NCI-H146 treated with DMSO at 0.1 percent for 48 hours (cell line): ENCODE measurements around the gene NRG2.

Source experiments
- DNase-seq: peaks from one replicate; lab custom pipeline; 2025; ENCODE audit not compliant: unreplicated experiment; lab: John Stamatoyannopoulos, UW

NRG2 gene

GRCh38 chr5:139863855-139864558 lies 179.1 kb downstream of the NRG2 start:
- DNase-seq: no peak

GRCh38 chr5:139863361-139863760 lies 179.7 kb downstream of the NRG2 start:
- DNase-seq: no peak

- DNase-seq: no peak
These were observed 180.3 kb downstream of the NRG2 start for GRCh38 chr5:139862803-139863202.

- DNase-seq: no peak
These were observed 180.8 kb downstream of the NRG2 start for GRCh38 chr5:139862313-139862712.

GRCh38 chr5:139861889-139862207 lies 181.3 kb downstream of the NRG2 start:
- DNase-seq: no peak

GRCh38 chr5:139861021-139861888 lies 181.8 kb downstream of the NRG2 start:
- DNase-seq: no peak

- DNase-seq: no peak
These were observed 184.1 kb downstream of the NRG2 start for GRCh38 chr5:139859013-139859412.

GRCh38 chr5:139856714-139857113 lies 186.4 kb downstream of the NRG2 start:
- DNase-seq: no peak

GRCh38 chr5:139855946-139856540 lies 187.1 kb downstream of the NRG2 start:
- DNase-seq: no peak

GRCh38 chr5:139855451-139855850 lies 187.6 kb downstream of the NRG2 start:
- DNase-seq: no peak

GRCh38 chr5:139854953-139855352 lies 188.1 kb downstream of the NRG2 start:
- DNase-seq: no peak

- no peak for DNase-seq
These were observed 189.0 kb downstream of the NRG2 start for GRCh38 chr5:139854029-139854605.

- no peak for DNase-seq
These were observed 190.4 kb downstream of the NRG2 start for GRCh38 chr5:139852696-139853095.

GRCh38 chr5:139851558-139851957 lies 191.5 kb downstream of the NRG2 start:
- DNase-seq: no peak

- no peak for DNase-seq
These were observed 192.6 kb downstream of the NRG2 start for GRCh38 chr5:139850423-139851016.

- DNase-seq: no peak
These were observed 193.2 kb downstream of the NRG2 start for GRCh38 chr5:139849942-139850341.

GRCh38 chr5:139849501-139849900 lies 193.6 kb downstream of the NRG2 start:
- DNase-seq: no peak

GRCh38 chr5:139848508-139849100 lies 194.5 kb downstream of the NRG2 start:
- DNase-seq: no peak

GRCh38 chr5:139847790-139848507 lies 195.2 kb downstream of the NRG2 start:
- no peak for DNase-seq

GRCh38 chr5:139847091-139847490 lies 196.0 kb downstream of the NRG2 start:
- DNase-seq: no peak
